Activated T-helper 2 cell treated with anti-CD3 and anti-CD28 coated beads, Interferon-gamma antibody, Interleukin-2, Interleukin-4, amounts not matched to agents 10 μg/mL and 5 μg/mL and 100 μg/mL, durations not matched to agents 14 hours and 24 hours and 36 hours (primary cell): Measurements from ENCODE around the gene SPTLC3. TPM values are rescaled to one million over a fixed set of nuclear protein-coding genes. Genes with fewer than 3 reads are reported as not detected.

Experiments used
- DNase-seq: peaks from one replicate; pipeline ENCODE4 v3.0.0; 2021; ENCODE audit warnings: low spot score
- H3K27ac Mint-ChIP-seq: one replicate; pipeline ENCODE4 v1.8.0; 2021; ENCODE audit warnings: mixed read lengths
- H3K27me3 Mint-ChIP-seq: one replicate; pipeline ENCODE4 v1.8.0; 2021; ENCODE audit warnings: low read depth, mixed read lengths
- H3K36me3 Mint-ChIP-seq: one replicate; pipeline ENCODE4 v1.8.0; 2021; ENCODE audit warnings: low read depth, mixed read lengths
- H3K4me1 Mint-ChIP-seq: one replicate; pipeline ENCODE4 v1.8.0; 2021; ENCODE audit warnings: low read depth, mixed read lengths
- H3K4me3 Mint-ChIP-seq: one replicate; pipeline ENCODE4 v1.8.0; 2021; ENCODE audit warnings: low read depth, mild to moderate bottlenecking, moderate library complexity, mixed read lengths
- H3K9me3 Mint-ChIP-seq: one replicate; pipeline ENCODE4 v1.8.0; 2021; ENCODE audit warnings: mixed read lengths
- intact Hi-C: fragments of 100-400 bp; cut with micrococcal nuclease; formaldehyde crosslinking; loops from one replicate; pipeline ENCODE4 v1.15.1; 2023
- total RNA-seq: library from RNA; stranded (reverse); gene quantifications from 2 replicates; pipeline ENCODE4 v1.2.3, GENCODE V29; 2022

Gene SPTLC3
- total RNA-seq, 1 donor from 2014 or later: 0.68 TPM

GRCh38 chr20:13211956-13212618 is 203.3 kb downstream of the SPTLC3 start:
- intact Hi-C loops: loop anchor here (1.0 kb wide), 2 partner anchors 17 to 35 kb away; no protein-coding TSS in a partner anchor
- Mint-ChIP-seq H3K4me3 (no peak overlapping the region), H3K36me3 (no peaks in the 10 kb centered on the region), H3K27me3 (peaks cover 32% of the 10 kb centered on the region), H3K27ac (peak overlapping the region; percentile 29), H3K4me1 (peaks cover 30% of the 10 kb centered on the region), H3K9me3 (no peaks in the 10 kb centered on the region)
- DNase-seq: no peak

- H3K27ac Mint-ChIP-seq: peak overlapping the region; percentile 29
- intact Hi-C loops: loop anchor here (1.0 kb wide), 2 partner anchors 17 to 35 kb away; no protein-coding TSS in a partner anchor
- H3K36me3 Mint-ChIP-seq: no peaks in the 10 kb centered on the region
- peaks cover 37% of the 10 kb centered on the region for H3K27me3 Mint-ChIP-seq
- H3K9me3 Mint-ChIP-seq: no peaks in the 10 kb centered on the region
- H3K4me1 Mint-ChIP-seq: peaks cover 30% of the 10 kb centered on the region
- H3K4me3 Mint-ChIP-seq: no peak overlapping the region
- peak; percentile 26 for DNase-seq
These were observed 204.0 kb downstream of the SPTLC3 start for GRCh38 chr20:13212750-13213149.

GRCh38 chr20:13213335-13213734 is 204.6 kb downstream of the SPTLC3 start:
- Mint-ChIP-seq H3K9me3 (no peaks in the 10 kb centered on the region), H3K36me3 (no peaks in the 10 kb centered on the region), H3K27ac (no peak overlapping the region), H3K4me3 (no peak overlapping the region), H3K27me3 (peaks cover 43% of the 10 kb centered on the region), H3K4me1 (peaks cover 30% of the 10 kb centered on the region)
- intact Hi-C loops: no loop called here
- no peak for DNase-seq

GRCh38 chr20:13216533-13216932 is 207.8 kb downstream of the SPTLC3 start:
- Mint-ChIP-seq H3K9me3 (no peaks in the 10 kb centered on the region), H3K27ac (no peak overlapping the region), H3K27me3 (peaks cover 61% of the 10 kb centered on the region), H3K36me3 (no peaks in the 10 kb centered on the region), H3K4me1 (peaks cover 36% of the 10 kb centered on the region), H3K4me3 (no peak overlapping the region)
- intact Hi-C loops: no loop called here
- DNase-seq: no peak

Other genes with a start within 250 kb of the SPTLC3 start
- gene ISM1, start 212.3 kb downstream of the SPTLC3 start, total RNA-seq: 3.9 and 4.0 TPM in 2 replicates